Retinal pigment epithelial cell (primary cell): ENCODE measurements around the gene PPIF.

Experiments used
- DNase-seq: peaks from one replicate; pipeline ENCODE4 v3.0.0-alpha.2; 2010; ENCODE audit warnings: low read depth
- H3K4me3 ChIP-seq: 2 replicates; pipeline ENCODE4 v1.5.1; 2011; ENCODE audit warnings: mild to moderate bottlenecking, low read length, control low read depth, moderate library complexity
- TF ChIP-seq, protein P1 (sequence below): conservative IDR thresholded peaks from 2 replicates; pipeline ENCODE4 v1.5.1; 2011; ENCODE audit warnings: low read depth, low read length, control low read depth, inconsistent platforms

PPIF gene

DNA sequence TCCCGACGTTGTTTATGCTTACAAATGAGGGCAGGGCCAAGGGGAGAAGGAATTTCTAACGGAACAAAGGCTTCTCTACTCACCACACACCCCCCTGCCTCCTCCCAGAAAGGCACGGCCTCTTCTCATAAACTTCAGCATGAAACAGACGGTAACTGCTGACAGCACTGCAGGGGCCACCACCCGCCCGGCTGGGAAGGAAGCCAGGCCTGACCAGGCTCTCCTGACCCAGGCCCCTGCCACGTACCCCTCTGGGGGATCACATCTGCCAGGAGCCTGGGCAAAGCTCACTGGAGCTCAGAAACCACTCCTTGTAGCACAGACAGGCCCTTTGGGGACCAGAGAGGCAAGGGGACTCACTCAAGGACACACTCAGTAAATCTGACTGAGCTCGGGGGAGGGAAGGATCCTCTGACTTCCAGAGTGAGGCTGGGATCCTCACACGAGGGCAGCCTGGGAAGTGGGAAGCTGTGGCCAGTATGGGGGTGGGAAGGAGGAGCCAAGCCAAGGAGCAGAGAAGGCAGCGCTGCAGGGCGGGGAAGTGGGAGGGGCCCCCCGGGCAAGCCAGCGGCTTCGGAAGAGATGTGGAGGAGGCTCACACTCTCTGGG lies 52.1 kb downstream of the PPIF start:
- peak overlapping the region; percentile 18 for H3K4me3 ChIP-seq
- peak; percentile 73 for DNase-seq
- TF ChIP-seq, protein P1, sequence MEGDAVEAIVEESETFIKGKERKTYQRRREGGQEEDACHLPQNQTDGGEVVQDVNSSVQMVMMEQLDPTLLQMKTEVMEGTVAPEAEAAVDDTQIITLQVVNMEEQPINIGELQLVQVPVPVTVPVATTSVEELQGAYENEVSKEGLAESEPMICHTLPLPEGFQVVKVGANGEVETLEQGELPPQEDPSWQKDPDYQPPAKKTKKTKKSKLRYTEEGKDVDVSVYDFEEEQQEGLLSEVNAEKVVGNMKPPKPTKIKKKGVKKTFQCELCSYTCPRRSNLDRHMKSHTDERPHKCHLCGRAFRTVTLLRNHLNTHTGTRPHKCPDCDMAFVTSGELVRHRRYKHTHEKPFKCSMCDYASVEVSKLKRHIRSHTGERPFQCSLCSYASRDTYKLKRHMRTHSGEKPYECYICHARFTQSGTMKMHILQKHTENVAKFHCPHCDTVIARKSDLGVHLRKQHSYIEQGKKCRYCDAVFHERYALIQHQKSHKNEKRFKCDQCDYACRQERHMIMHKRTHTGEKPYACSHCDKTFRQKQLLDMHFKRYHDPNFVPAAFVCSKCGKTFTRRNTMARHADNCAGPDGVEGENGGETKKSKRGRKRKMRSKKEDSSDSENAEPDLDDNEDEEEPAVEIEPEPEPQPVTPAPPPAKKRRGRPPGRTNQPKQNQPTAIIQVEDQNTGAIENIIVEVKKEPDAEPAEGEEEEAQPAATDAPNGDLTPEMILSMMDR: no peak

DNA sequence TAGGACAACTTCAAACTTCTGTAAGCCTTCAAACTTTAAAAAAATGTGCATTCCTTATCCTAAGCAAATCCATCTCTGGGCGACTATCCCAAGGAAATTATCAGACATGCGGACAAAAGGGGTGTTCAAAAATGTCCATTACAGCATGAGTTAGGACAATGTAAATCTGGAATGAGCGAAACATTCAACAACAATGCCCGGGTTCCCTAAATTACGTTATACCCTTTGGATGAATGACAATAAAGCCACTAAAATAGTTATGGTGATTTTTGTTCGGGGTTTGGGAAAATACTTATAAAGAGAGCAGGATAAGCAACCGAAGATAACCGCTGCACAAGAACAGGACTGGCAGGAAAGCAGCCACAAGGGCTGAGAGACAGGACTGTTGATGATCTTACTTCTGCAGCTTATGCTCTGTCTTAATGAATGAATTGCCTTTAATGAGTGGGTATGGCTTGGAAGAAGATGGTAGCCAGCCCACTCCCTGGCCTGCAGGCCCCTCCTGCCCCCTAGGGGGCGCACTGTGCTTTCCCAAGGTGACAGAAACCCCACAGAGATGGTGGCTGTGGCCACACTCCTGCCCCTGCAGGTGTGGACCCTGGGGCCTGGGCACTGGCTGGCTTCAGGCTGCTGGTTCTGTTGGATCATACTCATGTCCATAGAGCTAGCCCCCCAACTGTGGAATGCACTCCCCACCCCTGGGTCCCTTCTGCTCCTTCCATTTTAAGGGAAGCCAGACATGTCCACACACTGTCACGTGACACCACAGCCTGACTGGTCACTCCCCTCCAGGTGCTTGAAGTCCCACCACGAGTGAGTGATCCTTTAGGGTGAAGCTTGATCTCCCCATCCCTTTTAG lies 53.1 kb downstream of the PPIF start:
- TF ChIP-seq, protein P1: peak; percentile 76
- DNase-seq: no peak
- no peak overlapping the region for H3K4me3 ChIP-seq

DNA sequence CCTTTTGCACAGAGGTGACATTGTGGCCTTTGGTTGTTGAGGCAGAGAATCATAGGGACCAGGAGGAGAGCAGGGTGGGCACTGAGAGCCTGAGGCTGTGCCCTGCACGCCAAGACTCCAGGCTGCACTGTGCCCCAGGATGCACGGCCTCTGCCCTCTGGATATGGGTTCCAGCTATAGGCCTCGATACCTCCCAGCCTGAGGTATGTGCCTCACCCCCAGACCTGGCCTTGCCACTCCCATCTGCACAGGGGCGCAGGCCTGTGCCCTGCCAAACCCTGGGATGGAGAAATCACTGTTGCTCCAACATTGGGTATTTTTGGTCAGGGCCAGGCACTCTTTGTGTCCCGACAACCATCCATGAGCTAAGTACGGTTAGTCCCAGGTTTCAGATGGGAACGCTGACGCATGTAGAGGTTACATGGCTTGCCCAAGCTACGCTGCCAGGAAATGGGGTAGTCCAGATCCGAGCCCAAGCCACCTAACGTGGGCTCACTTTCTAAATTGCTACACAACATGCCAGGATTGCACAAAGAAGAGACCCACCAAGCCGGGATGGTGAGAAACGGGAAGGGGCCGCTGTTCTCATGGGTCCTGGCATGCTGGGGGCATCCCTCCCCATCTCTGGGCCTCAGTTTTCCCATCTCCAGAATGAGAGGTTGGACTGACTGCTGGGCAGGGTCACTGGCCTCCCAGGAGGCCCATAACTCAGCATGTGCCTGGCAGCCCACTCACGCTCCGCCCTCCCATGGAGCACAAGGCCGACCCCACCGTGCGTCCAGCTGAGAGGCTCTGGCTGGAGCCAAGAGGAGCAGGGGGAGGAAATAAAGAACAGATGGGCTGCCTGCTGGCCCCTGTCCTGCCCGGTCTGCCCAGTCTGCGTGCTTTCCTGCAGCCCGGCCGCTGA lies 54.0 kb downstream of the PPIF start:
- DNase-seq: no peak
- TF ChIP-seq, protein P1: no peak
- H3K4me3 ChIP-seq: no peak overlapping the region

DNA sequence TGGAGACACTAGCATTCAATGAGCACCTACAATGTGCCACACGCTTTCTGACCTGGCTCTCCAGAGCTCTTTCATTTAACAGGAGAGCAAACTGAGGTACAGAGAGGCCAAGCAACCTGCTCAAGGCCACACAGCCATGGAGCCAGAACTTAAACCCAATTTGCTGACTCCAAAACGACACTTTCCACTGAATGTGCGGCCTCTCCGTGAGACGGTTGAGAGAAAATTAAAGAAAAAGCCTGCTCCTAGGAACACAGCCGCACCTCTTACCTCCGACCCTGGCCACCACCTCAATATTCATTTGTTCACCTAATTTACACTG lies 55.3 kb downstream of the PPIF start:
- TF ChIP-seq, protein P1: no peak

DNA sequence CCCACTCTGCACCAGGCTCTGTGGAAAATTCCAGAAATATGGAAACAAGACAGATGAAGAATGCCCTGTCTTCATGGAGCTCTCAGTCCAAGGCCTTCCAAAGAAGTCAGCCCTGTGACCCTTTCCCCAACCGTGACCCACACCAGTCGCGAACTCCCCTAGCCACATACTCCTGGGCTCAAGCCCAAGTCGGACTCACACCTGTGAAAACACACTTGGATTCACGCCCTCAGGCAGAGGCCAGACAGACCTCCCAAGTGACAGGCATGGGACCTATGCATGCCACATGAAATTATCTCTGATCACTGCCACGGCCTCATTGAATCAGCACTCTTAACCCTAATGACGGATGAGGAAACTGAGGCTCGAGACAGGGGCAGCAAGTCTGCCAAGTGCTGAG lies 55.7 kb downstream of the PPIF start:
- TF ChIP-seq, protein P1: no peak
- no peak for DNase-seq
- H3K4me3 ChIP-seq: no peak overlapping the region

More for the DNA sequence above, 55.3 kb downstream of the PPIF start:
- H3K4me3 ChIP-seq: no peak overlapping the region
- no peak for DNase-seq

DNA sequence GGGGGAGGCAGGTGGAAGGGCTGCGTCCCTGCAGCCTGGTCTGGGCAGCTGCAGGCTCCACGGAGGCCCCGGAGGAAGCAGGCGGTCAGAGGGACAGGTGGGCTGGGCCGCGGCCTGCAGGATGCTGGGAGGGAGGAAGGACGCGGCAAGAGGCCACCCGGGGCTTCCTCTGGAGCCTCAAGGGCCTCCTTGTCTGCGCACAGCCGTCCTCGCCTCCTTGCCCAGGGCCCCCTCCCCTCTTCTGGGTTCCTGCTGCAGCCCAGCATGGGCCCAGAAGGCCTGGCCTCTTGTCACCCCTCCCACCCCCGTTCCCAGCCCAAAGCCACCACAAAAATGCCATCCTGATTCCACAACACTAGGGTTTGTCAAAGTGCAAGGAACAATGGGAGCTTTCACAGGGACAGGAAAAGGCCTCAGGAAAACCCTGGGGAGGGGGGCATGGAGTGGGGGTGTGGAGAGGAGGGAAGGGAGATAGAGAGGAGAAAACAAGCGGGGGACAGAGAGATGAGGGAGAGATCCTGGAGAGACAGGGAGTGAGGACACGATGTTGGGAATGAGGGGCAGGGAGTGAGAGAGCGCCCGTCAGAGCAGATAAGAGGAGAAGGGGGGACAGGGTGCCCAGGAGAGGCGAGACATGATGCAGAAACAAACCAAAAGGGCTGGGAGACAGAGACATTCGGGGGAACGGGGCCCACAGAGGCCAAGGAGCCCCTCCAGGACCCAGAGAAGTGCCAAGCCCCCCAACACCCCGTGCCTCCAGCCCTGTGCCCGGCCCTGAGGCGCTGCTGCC lies 56.4 kb downstream of the PPIF start:
- TF ChIP-seq, protein P1: no peak
- DNase-seq: no peak
- H3K4me3 ChIP-seq: no peak overlapping the region
